IMR-90 (cell line): ENCODE data around the gene PLXNA4. TPM values are rescaled to one million over a fixed set of nuclear protein-coding genes. Genes with fewer than 3 reads are reported as not detected.

ENCODE experiments used
- ATAC-seq: fragments of 200-7000 bp; cut with Tn5 transposase; 2 replicates; pipeline ENCODE4 v1.9.1; 2020; ENCODE audit warnings: low read depth, mild to moderate bottlenecking, moderate library complexity
- BruUV-seq: library from RNA; stranded (reverse); fragments of 400-500 nt; replicated peaks from 2 replicates; lab custom pipeline; 2021; lab: Mats Ljungman, UMichigan
- CTCF ChIA-PET: fragments of 300-600 bp; formaldehyde crosslinking; extraction: SDS; loops from one replicate; lab custom pipeline; 2021; ENCODE audit warnings: antibody characterized with exemption; lab: Yijun Ruan, JAX
- POLR2A ChIA-PET: fragments of 300-600 bp; sonication (Branson Sonifier 250); formaldehyde crosslinking; loops from one replicate; lab custom pipeline; 2022; ENCODE audit warnings: antibody characterized with exemption; ENCODE audit not compliant: unreplicated experiment; lab: Charles Lee
- DNase-seq: peaks from one replicate; pipeline ENCODE4 v3.0.0; 2013
- H2AFZ ChIP-seq: replicated peaks from 2 replicates; pipeline ENCODE3; 2013; ENCODE audit warnings: low read length, mild to moderate bottlenecking; ENCODE audit not compliant: poor library complexity
- H2AK5ac ChIP-seq: 2 replicates; pipeline ENCODE4 v1.6.1; 2013; ENCODE audit warnings: low read depth, low read length, inconsistent platforms
- H2AK9ac ChIP-seq: replicated peaks from 2 replicates; pipeline ENCODE3; 2013; ENCODE audit warnings: mild to moderate bottlenecking, low read depth, low read length, moderate library complexity; ENCODE audit not compliant: poor library complexity
- H2BK120ac ChIP-seq: 2 replicates; pipeline ENCODE4 v1.6.1; 2013; ENCODE audit warnings: low read depth, low read length, inconsistent platforms
- H2BK15ac ChIP-seq: 3 replicates; pipeline ENCODE4 v1.6.1; 2013; ENCODE audit warnings: low read depth, low read length, inconsistent platforms
- H2BK20ac ChIP-seq: 2 replicates; pipeline ENCODE4 v1.6.1; 2013; ENCODE audit warnings: low read depth, mild to moderate bottlenecking, inconsistent platforms, low read length, moderate library complexity
- H2BK5ac ChIP-seq: 2 replicates; pipeline ENCODE4 v1.6.1; 2013; ENCODE audit warnings: mild to moderate bottlenecking, low read depth, low read length, inconsistent platforms; ENCODE audit not compliant: poor library complexity, severe bottlenecking
- H3K14ac ChIP-seq: replicated peaks from 2 replicates; pipeline ENCODE4 v1.6.1; 2013; ENCODE audit warnings: low read depth, low read length, inconsistent platforms
- H3K18ac ChIP-seq: 2 replicates; pipeline ENCODE4 v1.6.1; 2013; ENCODE audit warnings: low read depth, low read length, control low read depth
- H3K23ac ChIP-seq: 2 replicates; pipeline ENCODE4 v1.6.1; 2013; ENCODE audit warnings: low read depth, low read length, inconsistent platforms
- H3K27ac ChIP-seq: 2 replicates; pipeline ENCODE4 v1.5.1; 2013; ENCODE audit warnings: mild to moderate bottlenecking, control low read depth, low read length; ENCODE audit not compliant: insufficient read depth
- H3K27me3 ChIP-seq: 2 replicates; pipeline ENCODE4 v1.6.1; 2013; ENCODE audit warnings: low read length; ENCODE audit not compliant: control insufficient read depth, insufficient read depth
- H3K36me3 ChIP-seq: 2 replicates; pipeline ENCODE4 v1.6.1; 2013; ENCODE audit warnings: low read length, mixed read lengths; ENCODE audit not compliant: control insufficient read depth, insufficient read depth
- H3K4ac ChIP-seq: 2 replicates; pipeline ENCODE4 v1.6.1; 2013; ENCODE audit warnings: low read depth, low read length, inconsistent platforms
- H3K4me1 ChIP-seq: 2 replicates; pipeline ENCODE4 v1.6.1; 2013; ENCODE audit warnings: low read length, mixed read lengths; ENCODE audit not compliant: control insufficient read depth, insufficient read depth
- H3K4me2 ChIP-seq: 2 replicates; pipeline ENCODE4 v1.6.1; 2013; ENCODE audit warnings: low read depth, mild to moderate bottlenecking, control low read depth, low read length, moderate library complexity
- H3K4me3 ChIP-seq: 2 replicates; pipeline ENCODE4 v1.5.1; 2013; ENCODE audit warnings: low read depth, mild to moderate bottlenecking, control low read depth, low read length, moderate library complexity; ENCODE audit not compliant: insufficient read depth
- H3K56ac ChIP-seq: 2 replicates; pipeline ENCODE4 v1.6.1; 2013; ENCODE audit warnings: low read length, inconsistent platforms; ENCODE audit not compliant: insufficient read depth; ENCODE audit errors: extremely low read depth
- H3K79me1 ChIP-seq, 2 experiments: 2 replicates each; pipeline ENCODE4 v1.6.1; 2013; ENCODE audit warnings: low read length in 2 of 2, inconsistent platforms in 1 of 2, low read depth in 1 of 2
- H3K9ac ChIP-seq: 2 replicates; pipeline ENCODE4 v1.6.1; 2013; ENCODE audit warnings: low read depth, low read length, control low read depth
- H3K9me1 ChIP-seq: 2 replicates; pipeline ENCODE4 v1.6.1; 2013; ENCODE audit warnings: low read length, inconsistent platforms; ENCODE audit not compliant: insufficient read depth
- H3K9me3 ChIP-seq: 2 replicates; pipeline ENCODE4 v1.6.1; 2013; ENCODE audit warnings: low read length; ENCODE audit not compliant: control insufficient read depth, insufficient read depth
- H4K20me1 ChIP-seq: 2 replicates; pipeline ENCODE4 v1.6.1; 2013; ENCODE audit warnings: low read length, inconsistent platforms; ENCODE audit not compliant: insufficient read depth
- H4K5ac ChIP-seq: 2 replicates; pipeline ENCODE4 v1.6.1; 2013; ENCODE audit warnings: mild to moderate bottlenecking, low read depth, low read length, control low read depth
- H4K8ac ChIP-seq, 2 experiments: 2 replicates each; pipeline ENCODE4 v1.6.1; 2013; ENCODE audit warnings: low read depth in 2 of 2, low read length in 2 of 2, control low read depth in 1 of 2, inconsistent platforms in 1 of 2
- H4K91ac ChIP-seq: 2 replicates; pipeline ENCODE4 v1.6.1; 2013; ENCODE audit warnings: low read depth, low read length, inconsistent platforms; ENCODE audit not compliant: insufficient read depth
- BHLHE40 ChIP-seq: fragments of 150-350 bp; IDR thresholded peaks from 2 replicates; pipeline ENCODE4 v1.6.1; 2016; ENCODE audit warnings: mild to moderate bottlenecking, low read depth, low read length
- CEBPB ChIP-seq: IDR thresholded peaks from 2 replicates; pipeline ENCODE4 v1.6.1; 2012; ENCODE audit warnings: low read depth, low read length, improper control_type of control experiment
- CHD1 ChIP-seq: IDR thresholded peaks from 2 replicates; pipeline ENCODE4 v1.6.1; 2012; ENCODE audit warnings: low read depth, low read length, improper control_type of control experiment
- ELK1 ChIP-seq: fragments of 150-350 bp; IDR thresholded peaks from 2 replicates; pipeline ENCODE4 v1.6.1; 2016; ENCODE audit warnings: low read depth, mild to moderate bottlenecking, low read length, moderate library complexity, borderline replicate concordance
- FOS ChIP-seq: fragments of 150-350 bp; IDR thresholded peaks from 2 replicates; pipeline ENCODE4 v1.6.1; 2016; ENCODE audit warnings: low read depth, low read length
- MAFK ChIP-seq: IDR thresholded peaks from 2 replicates; pipeline ENCODE4 v1.6.1; 2012; ENCODE audit warnings: low read depth, low read length, improper control_type of control experiment
- MAZ ChIP-seq: IDR thresholded peaks from 2 replicates; pipeline ENCODE4 v1.6.1; 2012; ENCODE audit warnings: low read depth, mild to moderate bottlenecking, low read length, improper control_type of control experiment, moderate library complexity, borderline replicate concordance
- MXI1 ChIP-seq: IDR thresholded peaks from 2 replicates; pipeline ENCODE4 v1.6.1; 2012; ENCODE audit warnings: low read depth, mild to moderate bottlenecking, low read length, moderate library complexity, borderline replicate concordance
- NFE2L2 ChIP-seq: fragments of 150-350 bp; IDR thresholded peaks from 2 replicates; pipeline ENCODE4 v1.6.1; 2016; ENCODE audit warnings: low read depth, mild to moderate bottlenecking, low read length
- POLR2A ChIP-seq: IDR thresholded peaks from 2 replicates; pipeline ENCODE4 v1.6.1; 2012; ENCODE audit warnings: mild to moderate bottlenecking, low read depth, low read length
- RAD21 ChIP-seq: IDR thresholded peaks from 2 replicates; pipeline ENCODE4 v1.6.1; 2012; ENCODE audit warnings: low read length, improper control_type of control experiment
- RCOR1 ChIP-seq: IDR thresholded peaks from 2 replicates; pipeline ENCODE4 v1.6.1; 2012; ENCODE audit warnings: mild to moderate bottlenecking, low read length, improper control_type of control experiment; ENCODE audit not compliant: insufficient replicate concordance
- RFX5 ChIP-seq: IDR thresholded peaks from 2 replicates; pipeline ENCODE4 v1.8.0; 2012; ENCODE audit warnings: low read depth, mild to moderate bottlenecking, low read length, moderate library complexity
- SMC3 ChIP-seq: fragments of 150-350 bp; IDR thresholded peaks from 2 replicates; pipeline ENCODE4 v1.6.1; 2016; ENCODE audit warnings: low read depth, mild to moderate bottlenecking, antibody characterized with exemption, low read length, moderate library complexity
- WGBS, 2 experiments: methylation state at CpG; one replicate each; pipeline versions ENCODE4 v1.1.5 to v1.1.7; 2013; ENCODE audit warnings: missing lambda C conversion rate in 2 of 2; ENCODE audit not compliant: insufficient read length in 1 of 2; ENCODE audit errors: extremely low coverage in 2 of 2; 5-methylcytosine and 5-hydroxymethylcytosine counted together
- dilution Hi-C: fragments of 300-500 bp; cut with HindIII; formaldehyde crosslinking; loops from one replicate; pipeline ENCODE4 v1.14.3; 2018; ENCODE audit warnings: low sequenced_read_pairs; ENCODE audit not compliant: unreplicated experiment
- in situ Hi-C: fragments of 300-500 bp; cut with MboI; formaldehyde crosslinking; loops from 3 replicates; pipeline ENCODE4 v1.14.3; 2019; ENCODE audit warnings: low sequenced_read_pairs, inconsistent platforms, mixed read lengths
- intact Hi-C: fragments of 100-400 bp; cut with micrococcal nuclease; formaldehyde crosslinking; loops from 2 replicates; pipeline ENCODE4 v1.10.0; 2022
- polyA plus RNA-seq, 3 experiments: library from polyadenylated mRNA; depleted of rRNA; stranded (reverse); fragments of >200 nt; gene quantifications; 2 replicates each; pipeline ENCODE4 v1.2.3, GENCODE V29; 2012; ENCODE audit warnings: low replicate concordance in 1 of 3
- total RNA-seq: library from RNA; depleted of rRNA; stranded (reverse); fragments of >200 nt; gene quantifications from 2 replicates; pipeline ENCODE4 v1.2.3, GENCODE V29; 2012
- TF ChIP-seq, protein P1 (sequence below): fragments of 150-350 bp; IDR thresholded peaks from 2 replicates; pipeline ENCODE4 v1.6.1; 2017; ENCODE audit warnings: mild to moderate bottlenecking, antibody characterized with exemption, low read length, low read depth
- TF ChIP-seq, protein P2 (sequence below): conservative IDR thresholded peaks from 2 replicates; pipeline ENCODE4 v1.5.1; 2012; ENCODE audit warnings: mild to moderate bottlenecking, low read depth, low read length, improper control_type of control experiment

The PLXNA4 gene
- total and polyA plus RNA-seq, 2 of the 4 experiments (the other 2 are of a cell fraction) = under 0.01 TPM

- Histone ChIP-seq H3K56ac (no peak overlapping the region), H3K27ac (no peak overlapping the region), H3K36me3 (no peaks in the 10 kb centered on the region), H3K14ac (no peak overlapping the region), H3K9ac (no peak overlapping the region), H2BK120ac (no peak overlapping the region), H2AFZ (no peak overlapping the region), H3K9me3 (no peaks in the 10 kb centered on the region), H4K8ac (no peak overlapping the region), H2BK5ac (no peak overlapping the region), H4K91ac (no peak overlapping the region), H3K4ac (no peak overlapping the region), H3K18ac (no peak overlapping the region), H4K20me1 (no peaks in the 10 kb centered on the region), H4K5ac (no peak overlapping the region), H2BK20ac (no peak overlapping the region), H3K4me2 (no peak overlapping the region), H3K79me1 (no peaks in the 10 kb centered on the region), H2AK9ac (no peak overlapping the region), H3K9me1 (no peaks in the 10 kb centered on the region), H3K27me3 (no peaks in the 10 kb centered on the region), H2BK15ac (no peak overlapping the region), H3K4me1 (no peaks in the 10 kb centered on the region), H2AK5ac (no peak overlapping the region), H3K4me3 (no peak overlapping the region), H3K23ac (no peak overlapping the region)
- DNase-seq (no peak), ATAC-seq (no peak)
- WGBS, 2 experiments = no CpG with 5 or more reads among the region's 2 CpGs
- ChIA-PET POLR2A (no interaction called here), CTCF (no interaction called here)
- dilution Hi-C loops (no loop called here), intact Hi-C loops (no loop called here), in situ Hi-C loops (no loop called here)
- no TSS peak for BruUV-seq
- TF ChIP-seq BHLHE40 (no peak), FOS (no peak), NFE2L2 (no peak), CHD1 (no peak), POLR2A (no peak), RFX5 (no peak), MAFK (no peak), CEBPB (no peak), MXI1 (no peak), SMC3 (no peak), ELK1 (no peak), RAD21 (no peak), MAZ (no peak), RCOR1 (no peak)
- TF ChIP-seq, protein P1, sequence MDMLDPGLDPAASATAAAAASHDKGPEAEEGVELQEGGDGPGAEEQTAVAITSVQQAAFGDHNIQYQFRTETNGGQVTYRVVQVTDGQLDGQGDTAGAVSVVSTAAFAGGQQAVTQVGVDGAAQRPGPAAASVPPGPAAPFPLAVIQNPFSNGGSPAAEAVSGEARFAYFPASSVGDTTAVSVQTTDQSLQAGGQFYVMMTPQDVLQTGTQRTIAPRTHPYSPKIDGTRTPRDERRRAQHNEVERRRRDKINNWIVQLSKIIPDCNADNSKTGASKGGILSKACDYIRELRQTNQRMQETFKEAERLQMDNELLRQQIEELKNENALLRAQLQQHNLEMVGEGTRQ = no peak
- TF ChIP-seq, protein P2, sequence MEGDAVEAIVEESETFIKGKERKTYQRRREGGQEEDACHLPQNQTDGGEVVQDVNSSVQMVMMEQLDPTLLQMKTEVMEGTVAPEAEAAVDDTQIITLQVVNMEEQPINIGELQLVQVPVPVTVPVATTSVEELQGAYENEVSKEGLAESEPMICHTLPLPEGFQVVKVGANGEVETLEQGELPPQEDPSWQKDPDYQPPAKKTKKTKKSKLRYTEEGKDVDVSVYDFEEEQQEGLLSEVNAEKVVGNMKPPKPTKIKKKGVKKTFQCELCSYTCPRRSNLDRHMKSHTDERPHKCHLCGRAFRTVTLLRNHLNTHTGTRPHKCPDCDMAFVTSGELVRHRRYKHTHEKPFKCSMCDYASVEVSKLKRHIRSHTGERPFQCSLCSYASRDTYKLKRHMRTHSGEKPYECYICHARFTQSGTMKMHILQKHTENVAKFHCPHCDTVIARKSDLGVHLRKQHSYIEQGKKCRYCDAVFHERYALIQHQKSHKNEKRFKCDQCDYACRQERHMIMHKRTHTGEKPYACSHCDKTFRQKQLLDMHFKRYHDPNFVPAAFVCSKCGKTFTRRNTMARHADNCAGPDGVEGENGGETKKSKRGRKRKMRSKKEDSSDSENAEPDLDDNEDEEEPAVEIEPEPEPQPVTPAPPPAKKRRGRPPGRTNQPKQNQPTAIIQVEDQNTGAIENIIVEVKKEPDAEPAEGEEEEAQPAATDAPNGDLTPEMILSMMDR = no peak
These were observed 327.4 kb downstream of the PLXNA4 start for GRCh38 chr7:132248841-132249240.
